Epithelial cell of proximal tubule (primary cell): Measurements from ENCODE around the gene PDAP1. TPM values are rescaled to one million over a fixed set of nuclear protein-coding genes. Genes with fewer than 3 reads are reported as not detected.
A peak's percentile ranks its signal among the peaks of the same experiment; 100 is the strongest.
"Not testable (repeated sequence)": the region's sequence is repeated elsewhere in the genome, so short reads cannot be mapped to it uniquely, and the experiment has no call there.

Experiments
- DNase-seq: peaks from one replicate; pipeline ENCODE4 v3.0.0-alpha.2; 2011; ENCODE audit warnings: low read depth
- H3K4me3 ChIP-seq: 2 replicates; pipeline ENCODE4 v1.5.1; 2011; ENCODE audit warnings: low read depth, mild to moderate bottlenecking, low read length
- CTCF ChIP-seq: conservative IDR thresholded peaks from 2 replicates; pipeline ENCODE4 v1.5.1; 2012; ENCODE audit warnings: low read depth, mild to moderate bottlenecking, low read length
- total RNA-seq: library from RNA; depleted of rRNA; stranded (reverse); fragments of >200 nt; gene quantifications from 2 replicates; pipeline ENCODE4 v1.2.3, GENCODE V29; 2015

The PDAP1 gene
- total RNA-seq, 1 donor from 2014 or later: 123 TPM

- no peak for TF ChIP-seq CTCF
These were observed 17.3 kb downstream of the PDAP1 start for GRCh38 chr7:99390941-99391602.

GRCh38 chr7:99389772-99390171 lies 18.6 kb downstream of the PDAP1 start:
- no peak overlapping the region for H3K4me3 ChIP-seq
- no peak for DNase-seq
- no peak for TF ChIP-seq CTCF

More at GRCh38 chr7:99390941-99391602, 17.3 kb downstream of the PDAP1 start:
- H3K4me3 ChIP-seq: no peak overlapping the region
- DNase-seq: no peak

GRCh38 chr7:99387912-99388311 lies 20.5 kb downstream of the PDAP1 start:
- DNase-seq: no peak
- H3K4me3 ChIP-seq: no peak overlapping the region
- TF ChIP-seq CTCF: no peak

- H3K4me3 ChIP-seq, DNase-seq: not testable (repeated sequence)
These were observed 21.2 kb downstream of the PDAP1 start for GRCh38 chr7:99387239-99387635.

- DNase-seq: no peak
- peak; percentile 53 for TF ChIP-seq CTCF
- H3K4me3 ChIP-seq: no peak overlapping the region
These were observed 21.7 kb downstream of the PDAP1 start for GRCh38 chr7:99386584-99387238.

GRCh38 chr7:99385564-99385963 lies 22.8 kb downstream of the PDAP1 start:
- DNase-seq: no peak
- TF ChIP-seq CTCF: no peak
- no peak overlapping the region for H3K4me3 ChIP-seq

GRCh38 chr7:99384523-99384922 lies 23.9 kb downstream of the PDAP1 start:
- TF ChIP-seq CTCF: no peak
- H3K4me3 ChIP-seq: no peak overlapping the region
- DNase-seq: no peak
